GM23338 (cell line): ENCODE measurements around the gene LRATD1. TPM values are rescaled to one million over a fixed set of nuclear protein-coding genes. Genes with fewer than 3 reads are reported as not detected.

ENCODE experiments used
- EZH2phosphoT487 ChIP-seq: fragments of 200-600 bp; sonication (generic); IDR thresholded peaks from one replicate; pipeline ENCODE4 v1.8.1; 2018; ENCODE audit warnings: antibody characterized with exemption; ENCODE audit not compliant: unreplicated experiment
- NANOG ChIP-seq: IDR thresholded peaks from 2 replicates; pipeline ENCODE4 v1.6.1; 2016; ENCODE audit warnings: antibody characterized with exemption, borderline replicate concordance
- POLR2AphosphoS5 ChIP-seq: IDR thresholded peaks from 2 replicates; pipeline ENCODE4 v1.6.1; 2016; ENCODE audit warnings: antibody characterized with exemption, low read depth
- polyA plus RNA-seq: library from polyadenylated mRNA; unstranded; fragments of >200 nt; fragmentation: Nextera tagmentation; extraction: Ambion mirVana; gene quantifications from 2 replicates; pipeline ENCODE4 v1.2.1, GENCODE V29; 2016
- total RNA-seq: library from RNA; depleted of rRNA; stranded (reverse); fragments of >200 nt; shearing (Covaris generic); gene quantifications from 2 replicates; pipeline ENCODE4 v1.2.3, GENCODE V29; 2014
- TF ChIP-seq, protein P1 (sequence below): IDR thresholded peaks from one replicate; pipeline ENCODE4 v1.6.1; 2018; ENCODE audit warnings: antibody characterized with exemption; ENCODE audit not compliant: unreplicated experiment

The LRATD1 gene
- total and polyA plus RNA-seq, 2 experiments from 2014 or later: 2.7 to 5.7 TPM

DNA sequence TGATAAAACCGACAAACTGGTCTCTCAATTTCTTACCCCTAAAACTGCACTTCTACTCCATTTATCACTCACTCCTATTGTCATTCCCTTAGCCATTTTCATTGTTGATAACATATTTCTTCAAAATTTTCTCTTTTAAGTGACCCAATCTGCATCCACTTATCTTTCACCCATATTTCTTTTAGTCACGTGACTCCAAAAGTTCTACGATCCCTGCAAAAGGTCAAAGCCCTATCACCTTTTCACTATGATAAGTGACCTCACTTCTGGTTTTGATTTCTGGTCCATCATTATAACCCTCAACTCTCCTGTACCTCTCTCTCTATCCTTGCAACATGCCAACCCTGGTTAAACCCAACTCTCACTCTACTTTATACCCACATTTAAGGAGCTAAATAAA is 49.1 kb downstream of the LRATD1 start (continued):
- TF ChIP-seq, protein P1, sequence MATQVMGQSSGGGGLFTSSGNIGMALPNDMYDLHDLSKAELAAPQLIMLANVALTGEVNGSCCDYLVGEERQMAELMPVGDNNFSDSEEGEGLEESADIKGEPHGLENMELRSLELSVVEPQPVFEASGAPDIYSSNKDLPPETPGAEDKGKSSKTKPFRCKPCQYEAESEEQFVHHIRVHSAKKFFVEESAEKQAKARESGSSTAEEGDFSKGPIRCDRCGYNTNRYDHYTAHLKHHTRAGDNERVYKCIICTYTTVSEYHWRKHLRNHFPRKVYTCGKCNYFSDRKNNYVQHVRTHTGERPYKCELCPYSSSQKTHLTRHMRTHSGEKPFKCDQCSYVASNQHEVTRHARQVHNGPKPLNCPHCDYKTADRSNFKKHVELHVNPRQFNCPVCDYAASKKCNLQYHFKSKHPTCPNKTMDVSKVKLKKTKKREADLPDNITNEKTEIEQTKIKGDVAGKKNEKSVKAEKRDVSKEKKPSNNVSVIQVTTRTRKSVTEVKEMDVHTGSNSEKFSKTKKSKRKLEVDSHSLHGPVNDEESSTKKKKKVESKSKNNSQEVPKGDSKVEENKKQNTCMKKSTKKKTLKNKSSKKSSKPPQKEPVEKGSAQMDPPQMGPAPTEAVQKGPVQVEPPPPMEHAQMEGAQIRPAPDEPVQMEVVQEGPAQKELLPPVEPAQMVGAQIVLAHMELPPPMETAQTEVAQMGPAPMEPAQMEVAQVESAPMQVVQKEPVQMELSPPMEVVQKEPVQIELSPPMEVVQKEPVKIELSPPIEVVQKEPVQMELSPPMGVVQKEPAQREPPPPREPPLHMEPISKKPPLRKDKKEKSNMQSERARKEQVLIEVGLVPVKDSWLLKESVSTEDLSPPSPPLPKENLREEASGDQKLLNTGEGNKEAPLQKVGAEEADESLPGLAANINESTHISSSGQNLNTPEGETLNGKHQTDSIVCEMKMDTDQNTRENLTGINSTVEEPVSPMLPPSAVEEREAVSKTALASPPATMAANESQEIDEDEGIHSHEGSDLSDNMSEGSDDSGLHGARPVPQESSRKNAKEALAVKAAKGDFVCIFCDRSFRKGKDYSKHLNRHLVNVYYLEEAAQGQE: no peak
- no peak for TF ChIP-seq NANOG
- TF ChIP-seq POLR2AphosphoS5: no peak
- no peak for TF ChIP-seq EZH2phosphoT487
